Mesenchymal stem cell (in vitro differentiated cells and primary cell): ENCODE results near the gene TFF2.

Experiments
- DNase-seq: peaks from one replicate; pipeline ENCODE4 v3.0.0-alpha.2; 2013
- H2AFZ ChIP-seq: one replicate; pipeline ENCODE4 v1.6.1; 2013; ENCODE audit warnings: low read depth, mild to moderate bottlenecking, control low read depth, inconsistent platforms, low read length, moderate library complexity
- H2AK5ac ChIP-seq: 2 replicates; pipeline ENCODE4 v1.6.1; 2013; ENCODE audit warnings: low read length, moderate library complexity, mild to moderate bottlenecking, inconsistent platforms; ENCODE audit not compliant: severe bottlenecking
- H2BK120ac ChIP-seq: one replicate; pipeline ENCODE4 v1.6.1; 2013; ENCODE audit warnings: low read depth, mild to moderate bottlenecking, inconsistent platforms, low read length, moderate library complexity
- H2BK12ac ChIP-seq, 2 experiments: one replicate each; pipeline ENCODE4 v1.6.1; 2013; ENCODE audit warnings: inconsistent platforms in 2 of 2, low read length in 2 of 2, mild to moderate bottlenecking in 2 of 2, moderate library complexity in 2 of 2, control low read depth in 1 of 2
- H2BK15ac ChIP-seq: one replicate; pipeline ENCODE4 v1.6.1; 2013; ENCODE audit warnings: mild to moderate bottlenecking, low read depth, inconsistent platforms; ENCODE audit not compliant: poor library complexity, severe bottlenecking
- H2BK5ac ChIP-seq: 2 replicates; pipeline ENCODE4 v1.6.1; 2013; ENCODE audit warnings: low read depth, mild to moderate bottlenecking, low read length, control low read depth, inconsistent platforms; ENCODE audit not compliant: poor library complexity, severe bottlenecking
- H3K14ac ChIP-seq, 2 experiments: one replicate each; pipeline ENCODE4 v1.6.1; 2013; ENCODE audit warnings: inconsistent platforms in 2 of 2, low read length in 2 of 2, control low read depth in 1 of 2, mild to moderate bottlenecking in 1 of 2, moderate library complexity in 1 of 2
- H3K18ac ChIP-seq, 2 experiments: one replicate each; pipeline ENCODE4 v1.6.1; 2013; ENCODE audit warnings: inconsistent platforms in 2 of 2, low read length in 2 of 2, control low read depth in 1 of 2, low read depth in 1 of 2, mild to moderate bottlenecking in 1 of 2
- H3K23ac ChIP-seq, 2 experiments: one replicate each; pipeline ENCODE4 v1.6.1; 2013; ENCODE audit warnings: inconsistent platforms in 2 of 2, low read length in 2 of 2, mild to moderate bottlenecking in 2 of 2, moderate library complexity in 2 of 2, control low read depth in 1 of 2
- H3K27ac ChIP-seq: 2 replicates; pipeline ENCODE4 v1.5.1; 2013; ENCODE audit warnings: mild to moderate bottlenecking, moderate library complexity, low read length, control low read depth, inconsistent platforms; ENCODE audit not compliant: poor library complexity, severe bottlenecking
- H3K27me3 ChIP-seq, 2 experiments: 2 replicates each; pipeline versions ENCODE4 v1.6.1 to v1.7.0; 2013; ENCODE audit warnings: low read length in 2 of 2, mild to moderate bottlenecking in 2 of 2, moderate library complexity in 2 of 2, control low read depth in 1 of 2, inconsistent platforms in 1 of 2; ENCODE audit not compliant: control insufficient read depth in 1 of 2, insufficient read depth in 1 of 2
- H3K36me3 ChIP-seq, 2 experiments: 2 replicates each; pipeline versions ENCODE4 v1.6.1 to v1.7.0; 2013; ENCODE audit warnings: low read length in 2 of 2, control low read depth in 1 of 2, inconsistent platforms in 1 of 2, low read depth in 1 of 2, mild to moderate bottlenecking in 1 of 2; ENCODE audit not compliant: insufficient read depth in 2 of 2, control insufficient read depth in 1 of 2
- H3K4ac ChIP-seq, 2 experiments: one replicate each; pipeline ENCODE4 v1.6.1; 2013; ENCODE audit warnings: inconsistent platforms in 2 of 2, low read length in 2 of 2, mild to moderate bottlenecking in 2 of 2, moderate library complexity in 2 of 2, control low read depth in 1 of 2, low read depth in 1 of 2
- H3K4me1 ChIP-seq: 2 replicates; pipeline ENCODE4 v1.6.1; 2013; ENCODE audit warnings: low read depth, low read length, control low read depth; ENCODE audit not compliant: control insufficient read depth, insufficient read depth
- H3K4me2 ChIP-seq: 2 replicates; pipeline ENCODE4 v1.6.1; 2013; ENCODE audit warnings: low read length, mild to moderate bottlenecking, inconsistent platforms; ENCODE audit not compliant: poor library complexity, severe bottlenecking
- H3K4me3 ChIP-seq, 2 experiments: 2 replicates each; pipeline versions ENCODE4 v1.5.1 to v1.7.0; 2013; ENCODE audit warnings: low read length in 2 of 2, mild to moderate bottlenecking in 2 of 2, control low read depth in 1 of 2, low read depth in 1 of 2; ENCODE audit not compliant: insufficient read depth in 1 of 2
- H3K79me1 ChIP-seq: replicated peaks from 2 replicates; pipeline ENCODE4 v1.6.1; 2013; ENCODE audit warnings: mild to moderate bottlenecking, control low read depth, low read length, inconsistent platforms; ENCODE audit not compliant: poor library complexity, severe bottlenecking
- H3K9ac ChIP-seq: 2 replicates; pipeline ENCODE4 v1.7.0; 2013; ENCODE audit warnings: mild to moderate bottlenecking, low read length, moderate library complexity
- H3K9me3 ChIP-seq: 2 replicates; pipeline ENCODE4 v1.7.0; 2013; ENCODE audit warnings: mild to moderate bottlenecking, low read length; ENCODE audit not compliant: control insufficient read depth
- H4K8ac ChIP-seq: one replicate; pipeline ENCODE4 v1.6.1; 2013; ENCODE audit warnings: inconsistent platforms, mild to moderate bottlenecking, low read length, moderate library complexity
- H4K91ac ChIP-seq: one replicate; pipeline ENCODE4 v1.6.1; 2013; ENCODE audit warnings: mild to moderate bottlenecking, low read length, inconsistent platforms
- whole genome bisulfite sequencing: methylation state at CpG from one replicate; pipeline ENCODE4 v1.1.7; 2013; ENCODE audit warnings: mixed read lengths; 5-methylcytosine and 5-hydroxymethylcytosine counted together

The TFF2 gene

DNA sequence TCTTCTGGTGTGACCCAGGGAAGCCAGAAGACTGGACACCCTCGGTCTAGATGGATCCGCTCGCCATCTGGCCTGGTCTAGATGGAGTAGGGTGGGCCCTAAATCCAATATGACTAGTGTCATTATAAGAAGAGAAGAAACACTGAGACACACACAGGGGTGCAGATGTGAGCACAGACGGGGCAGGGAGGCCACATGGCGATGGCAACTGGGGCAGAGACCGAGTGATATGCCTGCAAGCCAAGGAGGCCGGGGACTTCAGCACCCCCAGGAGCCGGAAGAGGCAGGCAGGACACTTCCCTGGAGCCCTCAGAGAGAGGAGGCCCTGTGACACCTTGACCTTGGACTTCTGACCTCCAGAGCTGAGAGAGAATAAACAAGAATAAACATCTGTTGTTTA lies 30.0 kb downstream of the TFF2 start:
- H3K14ac ChIP-seq: no peak overlapping the region
- H4K8ac ChIP-seq: no peak overlapping the region
- H3K23ac ChIP-seq: no peak overlapping the region
- DNase-seq: no peak
- H3K4me1 ChIP-seq: peaks cover 32% of the 10 kb centered on the region
- no peak overlapping the region for H2BK12ac ChIP-seq
- H3K9me3 ChIP-seq: no peaks in the 10 kb centered on the region
- no peak overlapping the region for H2AK5ac ChIP-seq
- no peak overlapping the region for H3K4ac ChIP-seq
- H3K9ac ChIP-seq: no peak overlapping the region
- no peak overlapping the region for H2BK5ac ChIP-seq
- 83% methylated on average over 8 of the region's 8 CpGs for WGBS
- peaks cover 0 to 50% of the 10 kb centered on the region in 2 experiments for H3K27me3 ChIP-seq
- no peak overlapping the region for H3K27ac ChIP-seq
- no peak overlapping the region for H2AFZ ChIP-seq
- no peak overlapping the region for H3K4me2 ChIP-seq
- no peak overlapping the region for H3K4me3 ChIP-seq
- no peak overlapping the region for H4K91ac ChIP-seq
- no peak overlapping the region for H3K18ac ChIP-seq
- H3K36me3 ChIP-seq: peaks cover 0 to 3% of the 10 kb centered on the region in 2 experiments
- H2BK15ac ChIP-seq: no peak overlapping the region
- no peak overlapping the region for H2BK120ac ChIP-seq
- H3K79me1 ChIP-seq: no peaks in the 10 kb centered on the region

DNA sequence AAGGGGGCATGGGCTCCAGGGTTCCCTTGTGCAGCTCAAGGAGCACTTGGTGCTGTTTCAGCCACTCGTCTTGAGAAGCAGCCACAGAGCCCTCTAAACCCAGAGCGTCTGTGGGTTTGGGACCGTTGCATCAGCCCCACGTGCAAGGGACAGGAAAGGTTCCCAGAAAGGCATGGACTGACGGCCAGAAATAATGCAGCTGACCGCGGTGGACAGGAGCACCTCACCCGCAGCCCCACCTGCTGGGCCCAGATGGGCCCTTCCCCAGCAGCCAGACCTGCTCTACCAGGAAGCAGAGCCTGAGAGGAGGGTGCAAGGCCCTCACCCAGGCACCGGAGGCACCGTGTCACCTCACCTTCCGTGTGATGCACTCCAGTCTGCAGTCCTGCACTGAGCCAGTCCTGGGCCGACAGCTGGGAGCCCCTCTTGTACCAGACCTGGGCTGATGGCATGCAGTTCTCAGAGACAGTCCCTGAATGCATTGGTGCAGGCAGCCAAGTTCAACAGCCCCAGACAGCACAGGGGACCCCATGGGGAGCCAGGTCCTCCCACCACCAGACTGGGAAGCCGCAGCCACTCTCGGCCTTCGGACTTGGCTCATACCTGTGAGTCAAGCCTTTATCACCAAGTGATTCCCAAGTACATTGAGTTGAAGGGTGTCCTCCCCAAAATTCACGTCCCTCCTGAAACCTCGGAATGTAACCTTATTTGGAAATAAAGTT lies 30.8 kb downstream of the TFF2 start:
- Histone ChIP-seq H3K4me2 (no peak overlapping the region), H3K4me3 (no peak overlapping the region), H2BK15ac (no peak overlapping the region), H3K79me1 (no peaks in the 10 kb centered on the region), H3K23ac (no peak overlapping the region), H3K9ac (no peak overlapping the region), H2BK12ac (no peak overlapping the region), H2BK5ac (no peak overlapping the region), H3K14ac (no peak overlapping the region), H3K36me3 (peaks cover 0 to 3% of the 10 kb centered on the region in 2 experiments), H3K4ac (no peak overlapping the region), H2BK120ac (no peak overlapping the region), H3K4me1 (peaks cover 39% of the 10 kb centered on the region), H3K27me3 (peaks cover 0 to 51% of the 10 kb centered on the region in 2 experiments), H2AFZ (no peak overlapping the region), H3K27ac (no peak overlapping the region), H3K9me3 (no peaks in the 10 kb centered on the region), H2AK5ac (no peak overlapping the region), H4K8ac (no peak overlapping the region), H4K91ac (no peak overlapping the region), H3K18ac (no peak overlapping the region)
- no peak for DNase-seq
- 87% methylated on average over 17 of the region's 17 CpGs for WGBS

DNA sequence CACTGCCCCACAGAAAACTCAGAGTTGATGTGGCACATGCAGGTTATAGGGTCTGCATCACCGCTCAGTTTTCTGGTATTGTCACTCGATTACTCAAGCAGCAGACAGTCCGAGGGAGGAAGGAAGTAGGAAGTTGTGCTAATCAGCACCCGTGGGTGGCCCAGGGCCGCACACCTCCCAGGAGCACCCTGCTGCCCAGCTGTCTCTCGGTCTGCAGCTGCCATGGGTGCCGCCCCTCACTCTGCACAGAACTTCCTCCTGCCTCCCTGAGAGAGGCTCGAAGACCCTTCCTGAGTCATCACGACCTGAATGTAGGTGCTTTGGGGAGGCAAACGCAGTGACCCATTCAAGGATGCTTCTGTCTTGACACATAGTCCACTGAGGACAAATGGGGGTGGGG lies 31.4 kb downstream of the TFF2 start:
- Histone ChIP-seq H3K18ac (no peak overlapping the region), H2BK120ac (no peak overlapping the region), H3K9me3 (no peaks in the 10 kb centered on the region), H3K4ac (no peak overlapping the region), H3K4me3 (no peak overlapping the region), H2BK15ac (no peak overlapping the region), H3K27me3 (peaks cover 0 to 51% of the 10 kb centered on the region in 2 experiments), H3K36me3 (peaks cover 0 to 3% of the 10 kb centered on the region in 2 experiments), H2AFZ (no peak overlapping the region), H2AK5ac (no peak overlapping the region), H3K79me1 (no peaks in the 10 kb centered on the region), H4K8ac (no peak overlapping the region), H4K91ac (no peak overlapping the region), H3K4me1 (peaks cover 42% of the 10 kb centered on the region), H3K23ac (no peak overlapping the region), H3K4me2 (no peak overlapping the region), H3K14ac (no peak overlapping the region), H2BK5ac (no peak overlapping the region), H3K9ac (no peak overlapping the region), H3K27ac (no peak overlapping the region), H2BK12ac (no peak overlapping the region)
- WGBS: 80% methylated on average over 8 of the region's 10 CpGs
- no peak for DNase-seq

DNA sequence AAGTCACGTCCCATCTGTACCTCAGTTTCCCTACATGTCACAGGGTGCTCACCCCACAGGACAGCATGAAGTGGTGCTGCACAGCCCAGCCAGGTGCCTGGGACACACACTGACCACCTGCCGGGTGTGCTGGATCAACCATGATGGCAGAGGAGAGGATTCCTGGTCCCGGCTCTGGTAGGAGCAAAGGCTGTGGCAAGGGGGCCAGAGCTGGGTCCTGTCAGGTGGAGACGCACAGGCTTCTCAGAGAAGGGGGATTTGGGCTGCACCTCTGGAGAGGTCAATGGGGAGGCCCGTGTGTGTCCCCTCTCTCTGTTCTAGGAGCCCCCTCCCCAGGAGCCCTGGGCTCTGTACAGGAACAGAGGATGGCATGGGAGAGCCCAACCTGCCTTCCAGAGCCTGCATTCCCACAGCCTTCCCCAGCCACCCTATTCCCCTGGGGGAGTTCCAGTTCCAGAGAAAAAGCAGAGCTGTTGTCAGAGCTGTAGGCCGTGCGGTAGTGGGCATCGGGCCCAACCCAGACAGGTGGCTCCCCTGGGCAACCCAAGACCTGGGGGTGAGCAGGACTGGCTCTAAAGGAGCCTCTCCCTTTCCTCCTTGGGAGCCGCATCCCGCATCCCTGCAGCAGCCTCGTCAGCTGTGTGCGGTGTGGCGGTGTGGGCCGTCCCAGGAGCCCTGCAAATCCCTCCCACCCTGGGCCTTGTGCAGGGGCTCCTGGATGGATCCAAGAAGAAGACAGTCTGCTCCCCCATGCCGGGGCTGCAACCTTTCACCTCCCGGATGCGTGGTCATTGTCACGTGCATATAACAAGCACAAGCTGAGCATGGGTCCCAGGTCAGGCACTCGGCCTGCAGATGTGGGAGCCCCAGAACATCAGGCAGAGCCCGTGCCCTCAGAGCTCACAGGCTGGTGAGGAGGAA lies 32.7 kb downstream of the TFF2 start:
- no peak overlapping the region for H3K4me3 ChIP-seq
- H2BK15ac ChIP-seq: no peak overlapping the region
- no peak overlapping the region for H2BK120ac ChIP-seq
- no peak for DNase-seq
- H3K79me1 ChIP-seq: no peaks in the 10 kb centered on the region
- peaks cover 55% of the 10 kb centered on the region for H3K4me1 ChIP-seq
- H3K36me3 ChIP-seq: peaks cover 0 to 3% of the 10 kb centered on the region in 2 experiments
- H4K91ac ChIP-seq: no peak overlapping the region
- H3K4ac ChIP-seq: no peak overlapping the region
- H2AFZ ChIP-seq: no peak overlapping the region
- no peak overlapping the region for H3K18ac ChIP-seq
- no peak overlapping the region for H3K14ac ChIP-seq
- no peak overlapping the region for H2BK5ac ChIP-seq
- no peak overlapping the region for H3K9ac ChIP-seq
- 73% methylated on average over 20 of the region's 20 CpGs for WGBS
- no peak overlapping the region for H2BK12ac ChIP-seq
- peaks cover 0 to 58% of the 10 kb centered on the region in 2 experiments for H3K27me3 ChIP-seq
- no peak overlapping the region for H3K27ac ChIP-seq
- H3K4me2 ChIP-seq: no peak overlapping the region
- no peak overlapping the region for H4K8ac ChIP-seq
- no peaks in the 10 kb centered on the region for H3K9me3 ChIP-seq
- H3K23ac ChIP-seq: no peak overlapping the region
- H2AK5ac ChIP-seq: peak overlapping the region; percentile 92
